HG02588 (cell line): ENCODE results near the gene MEGF8.

Source experiments
- ATAC-seq: cut with Tn5 transposase; IDR thresholded peaks from one replicate; pipeline ENCODE4 v1.9.1; 2021; ENCODE audit warnings: mild to moderate bottlenecking, moderate library complexity; ENCODE audit not compliant: unreplicated experiment

Gene MEGF8

DNA sequence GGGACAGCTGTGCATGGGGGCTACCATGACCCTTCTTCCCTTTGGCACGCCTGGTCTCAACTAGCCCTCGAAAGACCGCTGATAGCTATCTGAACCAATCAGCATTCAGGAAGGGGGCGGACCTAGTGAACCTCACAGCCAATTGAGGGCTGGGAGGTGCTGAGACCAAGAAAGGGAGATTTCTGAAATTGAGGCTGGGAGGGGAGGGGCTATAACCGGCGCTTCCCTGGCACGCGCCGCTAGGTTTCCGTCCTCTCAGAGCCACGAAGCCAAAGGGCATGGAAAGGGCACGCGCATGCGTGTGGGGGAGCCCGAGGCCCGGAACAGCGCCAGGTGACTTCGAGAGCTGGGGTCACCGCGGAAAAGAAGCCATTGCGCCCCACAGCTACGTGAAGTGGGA, 18.8 kb upstream of the MEGF8 start:
- ATAC-seq, result no peak

DNA sequence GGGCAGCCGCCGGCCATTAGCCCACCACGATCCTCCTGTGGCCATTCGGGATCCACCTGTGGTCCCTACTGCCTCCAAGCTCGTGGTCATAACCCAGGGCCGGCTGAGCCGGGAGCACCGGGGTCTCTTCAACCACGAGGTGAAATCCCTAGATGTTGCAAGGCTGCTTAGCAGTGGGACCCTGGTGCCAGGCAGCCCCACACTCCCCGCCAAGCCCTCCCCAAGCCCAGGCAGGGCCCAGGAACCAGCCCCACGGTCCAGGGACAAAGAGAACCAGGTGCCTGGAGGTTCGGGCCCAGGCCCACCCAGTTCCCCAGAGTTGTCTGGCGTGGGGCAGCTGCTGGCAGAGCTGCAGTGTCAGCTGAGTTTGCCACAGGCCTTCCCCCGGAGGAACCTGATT, 15.7 kb upstream of the MEGF8 start:
- ATAC-seq, result no peak

DNA sequence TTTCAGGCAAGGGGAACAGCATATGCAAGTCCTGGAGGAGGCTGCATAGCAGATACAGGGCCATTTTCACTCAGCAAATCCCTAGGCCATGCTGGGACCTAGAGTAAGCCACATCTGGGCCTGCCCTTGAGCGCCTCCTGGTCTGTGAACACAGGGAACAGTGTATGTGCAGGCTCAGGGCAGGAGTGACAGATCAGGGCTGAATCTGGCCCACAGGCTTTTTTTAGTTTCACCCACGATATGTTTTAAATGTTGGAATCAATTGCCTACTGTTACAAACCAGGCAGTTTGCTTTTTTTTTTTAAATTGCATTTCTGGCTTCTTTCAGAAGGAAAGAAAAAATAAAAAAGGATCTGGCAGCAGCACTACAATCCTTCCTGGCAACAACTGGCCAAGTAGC, 13.8 kb upstream of the MEGF8 start:
- ATAC-seq, result no peak

GRCh38 chr19:42312370-42312769, 13.1 kb upstream of the MEGF8 start:
- ATAC-seq, result no peak

GRCh38 chr19:42313096-42313839, 12.2 kb upstream of the MEGF8 start, which contains the start of gene TMEM145:
TMEM145 (plus strand) TSS chr19:42313309; CDS start chr19:42313377, 68 bp downstream.
- no peak for ATAC-seq

DNA sequence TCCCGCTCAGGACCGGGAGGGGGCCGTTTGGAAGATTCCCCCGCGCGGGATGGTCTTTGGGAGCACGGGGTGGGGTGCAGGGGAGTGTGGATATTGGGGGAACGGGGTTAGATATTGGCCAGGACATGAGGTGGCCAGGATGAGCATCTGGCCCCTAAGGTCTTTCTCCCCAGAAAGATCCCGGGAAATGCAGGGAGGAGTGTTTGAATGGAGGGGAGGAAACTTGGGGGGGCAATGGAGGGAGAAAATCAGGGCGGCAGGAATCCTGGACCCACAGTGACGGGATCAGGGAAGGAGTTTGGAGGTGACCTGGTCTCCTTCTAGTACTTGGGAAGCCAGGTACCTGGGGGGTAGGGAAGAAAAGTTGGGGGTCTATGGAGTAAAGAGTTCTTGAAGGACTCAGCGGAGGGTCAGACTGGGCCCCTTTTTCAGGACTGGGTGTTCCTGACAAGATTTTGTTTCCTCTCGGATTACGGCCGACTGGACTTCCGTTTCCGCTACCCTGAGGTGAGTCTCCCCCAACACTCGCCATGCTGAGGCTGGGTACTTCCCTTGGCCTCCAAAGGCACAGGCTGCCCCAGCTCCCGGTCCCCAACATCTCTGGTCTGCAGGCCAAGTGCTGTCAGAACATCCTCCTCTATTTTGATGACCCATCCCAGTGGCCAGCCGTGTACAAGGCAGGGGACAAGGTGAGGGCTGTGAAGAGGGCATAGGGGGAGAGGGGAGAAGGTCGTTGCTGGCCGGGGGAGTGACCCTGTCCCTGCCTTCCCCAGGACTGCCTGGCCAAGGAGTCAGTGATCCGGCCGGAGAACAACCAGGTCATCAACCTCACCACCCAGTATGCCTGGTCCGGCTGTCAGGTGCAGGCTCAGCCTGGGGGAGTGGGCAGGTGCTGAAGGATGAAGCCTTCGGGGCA, 11.3 kb upstream of the MEGF8 start:
- no peak for ATAC-seq

DNA sequence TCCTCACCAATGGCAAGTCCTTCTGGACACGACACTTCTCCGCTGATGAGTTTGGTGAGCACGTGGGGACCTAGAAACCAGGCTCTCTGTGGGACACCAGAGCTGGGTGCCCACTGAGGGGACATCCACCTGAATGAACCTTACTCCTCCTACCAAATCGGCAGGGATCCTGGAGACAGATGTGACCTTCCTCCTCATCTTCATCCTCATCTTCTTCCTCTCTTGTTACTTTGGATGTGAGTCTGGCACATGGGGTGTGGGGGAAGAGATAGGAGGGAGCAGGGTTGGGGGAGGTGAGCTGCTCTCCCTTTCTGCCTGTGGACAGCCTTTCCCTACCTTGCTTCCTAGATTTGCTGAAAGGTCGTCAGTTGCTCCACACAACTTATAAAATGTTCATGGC, 10.4 kb upstream of the MEGF8 start:
- no peak for ATAC-seq

DNA sequence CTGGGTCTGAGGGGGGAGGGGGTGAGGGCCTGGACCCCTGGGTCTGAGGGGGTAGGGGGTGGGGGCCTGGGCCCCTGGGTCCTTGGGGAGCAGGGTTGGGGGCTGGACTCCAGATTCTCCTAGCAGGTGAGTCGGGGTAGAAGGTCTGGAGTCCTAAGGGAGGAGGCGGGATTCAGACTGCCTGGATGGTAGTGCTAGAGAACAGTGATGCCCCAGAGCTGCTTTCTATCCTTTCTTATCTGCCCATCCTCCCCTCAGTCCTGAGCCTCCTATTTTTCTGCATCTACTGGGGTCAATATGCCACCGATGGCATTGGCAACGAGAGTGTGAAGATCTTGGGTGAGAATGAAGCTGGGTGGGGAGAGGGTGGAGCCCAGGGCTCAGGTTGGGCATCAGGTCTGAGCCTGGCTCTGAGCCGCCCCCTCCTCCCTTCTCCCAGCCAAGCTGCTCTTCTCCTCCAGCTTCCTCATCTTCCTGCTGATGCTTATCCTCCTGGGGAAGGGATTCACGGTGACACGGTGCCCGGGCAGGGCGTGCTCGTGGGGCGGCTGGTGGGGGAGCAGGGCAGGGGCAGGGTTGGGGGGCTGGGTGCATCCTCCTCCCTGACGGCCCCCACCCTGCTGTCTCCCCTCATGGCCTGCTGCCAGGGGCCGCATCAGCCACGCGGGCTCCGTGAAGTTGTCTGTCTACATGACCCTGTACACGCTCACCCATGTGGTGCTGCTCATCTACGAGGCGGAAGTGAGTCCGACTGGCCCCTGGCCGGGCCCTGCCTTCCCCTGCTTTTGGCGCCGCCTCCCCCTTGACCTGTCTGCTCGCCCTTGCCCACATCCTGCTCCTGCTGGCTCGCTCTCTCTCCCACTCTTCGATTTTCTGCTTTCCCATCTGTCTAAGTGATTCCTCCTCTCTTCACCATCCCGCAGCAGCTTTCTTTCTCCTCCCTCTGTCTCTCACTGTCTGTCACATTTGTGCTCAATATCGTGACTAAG, 8.9 kb upstream of the MEGF8 start:
- ATAC-seq, result no peak

GRCh38 chr19:42317535-42317934, 7.9 kb upstream of the MEGF8 start:
- no peak for ATAC-seq

GRCh38 chr19:42322305-42322704, 3.1 kb upstream of the MEGF8 start:
- no peak for ATAC-seq

DNA sequence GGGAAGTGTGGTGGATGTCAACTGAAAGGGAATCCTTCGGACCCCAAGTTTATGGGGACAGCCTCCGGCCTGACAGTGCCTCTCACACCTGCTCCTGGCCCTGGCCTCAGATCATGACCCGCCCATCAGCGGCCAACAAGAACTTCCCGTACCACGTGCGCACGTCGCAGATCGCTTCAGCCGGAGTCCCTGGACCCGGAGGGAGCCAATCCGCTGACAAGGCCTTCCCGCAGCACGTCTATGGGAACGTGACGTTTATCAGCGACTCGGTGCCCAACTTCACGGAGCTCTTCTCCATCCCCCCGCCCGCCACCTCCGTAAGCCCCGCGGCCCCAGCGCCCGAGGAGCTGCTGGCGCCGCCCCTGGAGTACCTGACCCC, 2.0 kb upstream of the MEGF8 start:
- no peak for ATAC-seq

DNA sequence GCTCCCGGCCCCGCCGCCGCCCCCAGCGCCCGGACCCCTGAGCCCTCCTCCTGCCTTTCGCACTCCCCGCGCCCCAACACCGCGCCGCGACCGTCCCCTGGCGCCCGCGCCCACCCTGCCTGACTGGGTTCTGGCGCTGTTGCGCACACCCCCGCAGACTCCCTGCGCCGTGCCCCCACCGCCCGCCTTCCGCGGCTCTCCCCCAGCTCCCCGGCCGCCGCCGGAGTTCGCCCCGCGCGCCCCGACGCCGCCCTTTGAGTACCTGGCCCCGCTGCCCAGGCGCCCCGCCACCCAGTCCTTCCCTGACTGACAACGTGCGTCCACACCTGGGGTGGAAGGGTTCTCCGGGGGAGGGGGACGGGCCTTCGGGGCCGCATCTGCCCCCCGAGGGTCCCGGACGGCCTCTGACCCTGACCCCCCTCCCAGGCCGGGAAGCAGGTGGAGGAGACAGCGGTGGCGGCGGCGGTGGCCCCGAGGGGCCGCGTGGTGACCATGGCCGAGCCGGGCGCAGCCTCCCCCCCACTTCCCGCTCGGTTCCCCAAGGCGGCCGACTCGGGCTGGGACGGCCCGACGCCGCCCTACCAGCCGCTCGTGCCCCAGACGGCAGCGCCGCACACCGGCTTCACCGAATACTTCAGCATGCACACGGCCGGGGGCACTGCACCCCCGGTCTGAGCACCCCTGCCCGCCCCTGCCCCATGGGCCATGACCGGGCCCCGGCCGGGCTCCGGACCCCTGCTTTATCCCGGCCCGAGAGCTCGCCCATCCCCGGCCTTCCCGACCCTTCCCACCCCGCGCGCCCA, 1.4 kb upstream of the MEGF8 start:
- ATAC-seq, result no peak

- no peak for ATAC-seq
These were observed 654 bp upstream of the MEGF8 start for GRCh38 chr19:42324655-42325307.

- ATAC-seq, result peak; percentile 15
These were observed 699 bp downstream of the MEGF8 start for GRCh38 chr19:42325896-42326771.

- no peak for ATAC-seq
These were observed 1.5 kb downstream of the MEGF8 start for GRCh38 chr19:42326969-42327368.

DNA sequence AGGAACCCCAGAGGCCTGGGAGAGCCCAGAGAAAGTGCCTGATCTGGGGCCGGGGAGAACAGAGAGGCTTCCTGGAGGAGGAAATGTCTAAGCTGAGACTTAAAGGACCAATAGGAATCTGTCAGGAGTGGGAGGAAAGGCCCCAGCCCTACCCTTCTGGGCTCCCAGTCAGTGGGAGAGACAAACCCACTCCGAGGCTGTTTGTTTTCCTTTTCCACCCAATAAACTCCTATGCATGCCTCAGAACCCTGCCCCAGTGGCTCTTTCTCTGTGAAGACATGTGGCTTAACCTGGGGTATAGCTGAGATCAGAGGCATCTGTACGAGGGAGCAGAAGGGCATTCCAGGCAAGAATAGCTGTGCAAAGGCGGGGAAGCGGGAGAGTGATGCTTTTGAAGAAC, 1.9 kb downstream of the MEGF8 start:
- no peak for ATAC-seq

- ATAC-seq, result no peak
These were observed 2.7 kb downstream of the MEGF8 start for GRCh38 chr19:42328106-42328505.

DNA sequence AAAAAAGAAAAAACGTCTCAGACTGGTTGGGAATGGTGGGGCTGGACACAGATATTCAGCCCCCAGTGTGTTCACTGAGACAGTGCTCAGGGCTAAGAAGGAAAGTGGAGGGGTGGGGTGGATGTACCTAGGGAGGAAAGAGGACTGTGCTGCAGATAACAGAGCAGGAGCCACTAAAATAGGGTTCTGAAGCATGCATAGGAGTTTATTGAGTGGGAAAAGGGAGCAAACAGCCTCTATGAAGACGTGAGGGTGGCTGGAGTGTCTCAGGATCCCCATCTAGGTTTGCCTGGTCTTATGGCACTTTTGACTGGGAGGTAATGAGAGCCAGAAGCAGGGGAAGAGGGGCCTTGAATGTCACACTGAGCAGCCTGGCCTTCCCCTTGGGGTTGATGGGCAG, 3.4 kb downstream of the MEGF8 start:
- ATAC-seq, result no peak
